Activated T-cell treated with anti-CD3 and anti-CD28 coated beads, Interleukin-2, amount 50 U/mL, for 24 hours (primary cell): ENCODE results near the gene IQCF5.
"Not testable (repeated sequence)": the region's sequence is repeated elsewhere in the genome, so short reads cannot be mapped to it uniquely, and the experiment has no call there.

Source experiments
- DNase-seq: peaks from one replicate; pipeline ENCODE4 v3.0.0-alpha.2; 2020
- H3K27ac Mint-ChIP-seq: 2 replicates; pipeline ENCODE4 v1.8.0; 2020; ENCODE audit warnings: mild to moderate bottlenecking, mixed read lengths
- H3K27me3 Mint-ChIP-seq: 2 replicates; pipeline ENCODE4 v1.8.0; 2020; ENCODE audit warnings: mixed read lengths
- H3K36me3 Mint-ChIP-seq: 2 replicates; pipeline ENCODE4 v1.8.0; 2020; ENCODE audit warnings: low read depth, mixed read lengths
- H3K4me1 Mint-ChIP-seq: 2 replicates; pipeline ENCODE4 v1.8.0; 2020; ENCODE audit warnings: low read depth, mixed read lengths
- H3K4me3 Mint-ChIP-seq: 2 replicates; pipeline ENCODE4 v1.8.0; 2020; ENCODE audit warnings: mild to moderate bottlenecking, moderate library complexity, mixed read lengths
- H3K9me3 Mint-ChIP-seq: 2 replicates; pipeline ENCODE4 v1.8.0; 2020; ENCODE audit warnings: mixed read lengths

The IQCF5 gene

DNA sequence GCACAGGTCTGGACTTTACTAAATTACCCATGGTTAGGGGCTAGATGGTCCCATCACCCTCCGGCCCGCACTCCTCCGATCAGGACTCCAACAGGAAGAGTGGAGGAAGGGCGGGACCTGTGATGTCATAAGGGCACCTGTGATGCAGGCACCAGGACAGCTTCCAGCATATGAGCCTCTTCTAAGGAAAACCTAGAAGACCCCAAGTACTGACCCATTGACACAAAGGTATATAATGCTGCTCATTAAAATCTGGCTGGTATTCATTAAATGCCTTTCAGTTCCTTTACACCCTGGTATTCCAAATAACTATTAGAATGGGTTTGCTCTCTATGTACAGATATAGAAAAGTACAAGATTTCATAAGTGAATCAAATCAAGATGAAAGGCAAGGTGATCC lies at the start of gene IQCF5:
Gene IQCF5, minus strand, starts transcription at position 101 of the 400 bp plus-strand sequence. Its CDS starts 70 bp downstream, at position 31.
- no peak within 1 kb of the TSS for H3K27ac Mint-ChIP-seq
- H3K36me3 Mint-ChIP-seq = no peaks in the 10 kb centered on the region
- no peak within 1 kb of the TSS for H3K4me3 Mint-ChIP-seq
- H3K9me3 Mint-ChIP-seq = no peaks in the 10 kb centered on the region
- peaks cover 10% of the 10 kb centered on the region for H3K27me3 Mint-ChIP-seq
- H3K4me1 Mint-ChIP-seq = peaks cover 2% of the 10 kb centered on the region
- DNase-seq = no peak

DNA sequence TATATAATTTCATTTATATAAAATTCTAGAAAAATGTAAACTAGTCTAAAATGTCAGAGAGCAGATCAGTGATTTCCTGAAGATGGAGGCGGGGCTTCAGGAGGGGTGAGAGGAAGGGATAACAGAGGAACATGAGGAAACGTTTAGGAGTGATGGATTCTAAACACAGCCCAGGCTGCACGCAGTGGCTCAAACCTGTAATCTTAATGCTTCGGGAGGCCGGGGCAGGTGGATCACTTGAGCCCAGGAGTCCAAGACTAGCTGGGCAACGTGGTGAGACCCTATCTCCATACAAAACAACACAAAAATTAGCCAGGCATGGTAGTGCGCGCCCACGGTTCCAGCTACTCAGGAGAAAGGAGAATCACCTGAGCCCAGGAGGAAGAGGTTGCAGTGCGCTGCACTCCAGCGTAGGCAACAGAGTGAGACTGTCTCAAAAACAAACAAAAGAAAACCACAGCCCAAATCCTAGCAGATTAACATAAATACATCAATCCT lies 45.7 kb upstream of the IQCF5 start:
- no peak overlapping the region for H3K27ac Mint-ChIP-seq
- H3K27me3 Mint-ChIP-seq = peaks cover 3% of the 10 kb centered on the region
- no peak for DNase-seq

DNA sequence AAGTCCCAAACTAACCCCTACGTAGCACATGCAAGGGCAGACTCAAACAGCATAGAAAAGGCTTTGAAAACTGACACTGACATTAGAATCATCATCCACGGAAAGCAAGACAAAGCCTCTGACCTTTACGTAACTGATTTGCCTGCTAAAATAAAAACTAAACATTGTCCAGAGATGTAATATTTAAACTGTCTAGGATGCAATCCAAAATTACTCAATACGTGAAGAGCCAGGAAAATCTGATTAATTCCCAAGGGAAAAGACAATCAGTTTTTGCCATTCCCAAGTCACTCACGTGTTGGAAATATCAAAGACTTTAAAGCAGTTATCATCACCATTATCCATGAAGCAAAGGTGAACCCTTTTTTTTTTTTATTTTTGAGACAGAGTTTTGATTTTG lies 41.0 kb upstream of the IQCF5 start:
- H3K27ac Mint-ChIP-seq = no peak overlapping the region

More for the DNA sequence above, 45.7 kb upstream of the IQCF5 start:
- Mint-ChIP-seq H3K9me3 (no peaks in the 10 kb centered on the region), H3K4me3 (no peak overlapping the region), H3K4me1 (no peaks in the 10 kb centered on the region), H3K36me3 (no peaks in the 10 kb centered on the region)

DNA sequence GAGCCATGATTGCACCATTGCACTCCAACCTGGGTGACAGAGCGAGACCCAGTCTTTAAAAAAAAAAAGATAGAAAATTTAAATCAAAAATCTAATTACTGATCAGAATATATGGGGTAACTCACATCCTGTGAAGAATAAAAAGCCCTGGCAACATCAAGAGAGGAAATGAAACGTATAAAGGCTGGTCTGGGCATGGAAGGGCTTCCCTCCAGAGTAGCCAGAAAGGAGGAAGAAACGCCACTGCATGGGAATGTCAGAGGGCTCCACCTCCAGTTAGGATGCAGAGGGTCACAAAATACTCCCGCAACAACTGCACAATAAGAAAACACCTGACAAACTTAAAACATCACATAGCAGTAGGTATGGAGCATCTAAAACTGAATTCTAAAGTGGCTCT lies 32.6 kb upstream of the IQCF5 start:
- DNase-seq = no peak
- H3K27ac Mint-ChIP-seq = no peak overlapping the region
- H3K4me3 Mint-ChIP-seq = no peak overlapping the region
- peaks cover 2% of the 10 kb centered on the region for H3K36me3 Mint-ChIP-seq
- H3K4me1 Mint-ChIP-seq = no peaks in the 10 kb centered on the region
- H3K9me3 Mint-ChIP-seq = peaks cover 4% of the 10 kb centered on the region
- H3K27me3 Mint-ChIP-seq = peaks cover 34% of the 10 kb centered on the region

More for the DNA sequence above, 41.0 kb upstream of the IQCF5 start:
- no peak for DNase-seq
- H3K36me3 Mint-ChIP-seq = no peaks in the 10 kb centered on the region
- no peaks in the 10 kb centered on the region for H3K4me1 Mint-ChIP-seq
- peaks cover 3% of the 10 kb centered on the region for H3K27me3 Mint-ChIP-seq
- H3K9me3 Mint-ChIP-seq = no peaks in the 10 kb centered on the region
- H3K4me3 Mint-ChIP-seq = no peak overlapping the region

DNA sequence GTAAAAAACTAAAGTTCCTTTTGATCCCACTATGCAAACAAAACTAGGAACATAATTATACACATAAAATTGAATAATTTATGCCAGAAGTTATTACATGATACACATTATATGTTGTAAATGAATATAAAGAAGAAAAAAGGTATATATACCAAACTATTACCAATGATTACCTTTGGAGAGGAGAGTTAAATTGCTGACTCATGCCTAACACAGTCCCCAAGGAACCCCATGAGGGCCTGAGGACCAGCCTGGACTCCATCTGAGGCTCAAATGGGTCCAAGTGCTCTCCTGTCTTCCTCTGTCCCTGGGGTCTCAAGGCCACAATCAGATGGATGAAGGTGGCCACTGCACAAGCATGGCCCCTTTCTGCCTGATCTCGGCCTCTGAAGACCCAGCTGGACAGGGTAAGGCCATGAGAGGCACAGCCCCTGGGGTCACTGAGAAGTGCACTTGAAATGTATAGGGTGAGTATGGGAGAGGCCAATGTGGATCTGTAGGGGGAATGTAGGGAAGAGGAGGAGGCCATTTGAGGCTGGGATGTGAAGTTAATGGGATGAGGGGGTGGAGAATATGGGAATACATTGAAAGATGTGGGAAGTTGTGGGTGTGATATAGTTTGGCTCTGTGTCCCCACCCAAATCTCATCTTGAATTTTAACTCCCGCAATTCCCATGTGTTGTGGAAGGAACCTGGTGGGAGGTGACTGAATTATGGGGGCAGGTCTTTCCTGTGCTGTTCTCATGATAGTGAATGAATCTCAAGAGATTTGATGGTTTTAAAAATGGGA lies 28.8 kb upstream of the IQCF5 start:
- Mint-ChIP-seq H3K4me1 (peaks cover 6% of the 10 kb centered on the region), H3K27ac (no peak overlapping the region), H3K36me3 (peaks cover 2% of the 10 kb centered on the region), H3K4me3 (no peak overlapping the region), H3K27me3 (peaks cover 52% of the 10 kb centered on the region), H3K9me3 (peaks cover 2% of the 10 kb centered on the region)
- DNase-seq = no peak

DNA sequence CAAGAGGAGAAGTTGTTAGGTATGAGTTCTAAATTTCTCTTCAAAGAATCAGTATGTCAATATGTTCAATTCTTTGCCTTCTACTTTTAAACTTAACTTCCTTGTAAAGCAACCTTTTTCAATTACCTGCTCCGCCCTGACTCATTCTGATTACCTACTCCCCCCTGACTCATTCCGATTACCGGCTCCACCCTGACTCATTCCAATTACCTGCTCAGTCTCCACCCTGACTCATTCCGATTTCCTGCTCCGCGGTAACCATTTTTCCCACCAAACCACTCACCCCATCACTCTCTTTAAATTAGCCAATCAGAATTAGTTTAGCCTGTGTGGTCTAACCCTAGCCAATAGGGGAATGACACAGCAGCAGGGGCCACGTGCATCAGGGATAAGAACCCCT lies 27.0 kb upstream of the IQCF5 start:
- not testable (repeated sequence) for DNase-seq, H3K9me3 Mint-ChIP-seq, H3K4me3 Mint-ChIP-seq, H3K36me3 Mint-ChIP-seq, H3K4me1 Mint-ChIP-seq
- peak overlapping the region; percentile 63 for H3K27ac Mint-ChIP-seq
- peaks cover 58% of the 10 kb centered on the region for H3K27me3 Mint-ChIP-seq

DNA sequence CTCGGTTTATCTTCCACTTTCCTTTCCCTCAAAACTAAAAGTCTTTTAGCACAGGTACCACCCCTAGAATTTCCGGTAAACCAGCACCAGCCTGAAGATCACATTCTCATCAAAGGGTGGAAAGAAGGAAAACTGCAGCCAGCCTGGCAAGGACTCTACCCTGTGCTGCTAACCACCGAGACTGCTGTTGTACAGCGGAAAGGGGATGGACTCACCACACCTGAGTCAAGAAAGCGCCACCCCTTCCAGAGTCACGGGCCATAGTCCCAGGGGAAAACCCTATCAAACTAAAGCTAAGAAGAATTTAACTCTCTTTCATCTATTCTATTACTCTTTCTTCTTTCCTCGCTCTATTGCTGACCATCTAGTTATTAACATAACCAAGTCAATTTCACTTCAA lies 24.6 kb upstream of the IQCF5 start:
- not testable (repeated sequence) for H3K4me1 Mint-ChIP-seq, DNase-seq, H3K36me3 Mint-ChIP-seq, H3K9me3 Mint-ChIP-seq, H3K27ac Mint-ChIP-seq, H3K4me3 Mint-ChIP-seq
- peaks cover 54% of the 10 kb centered on the region for H3K27me3 Mint-ChIP-seq

DNA sequence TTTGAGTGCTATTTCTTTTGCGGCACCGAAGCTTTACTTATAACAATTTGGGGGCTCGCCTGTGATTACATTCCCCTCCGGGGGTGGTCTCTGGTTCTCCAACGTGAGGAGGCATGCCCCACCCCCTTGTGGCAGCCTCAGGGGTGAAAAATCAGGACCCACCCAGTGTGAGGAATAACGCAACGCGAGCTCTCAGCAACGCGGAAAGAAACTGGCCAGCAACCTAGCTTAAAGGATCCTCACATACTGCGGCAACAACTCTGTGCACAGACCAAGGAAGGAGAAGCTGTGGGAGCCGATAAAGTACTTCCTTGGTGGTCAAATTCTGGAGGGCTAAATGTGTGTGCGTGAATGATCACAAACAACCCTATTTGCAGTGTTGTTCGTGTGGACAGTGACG lies 22.0 kb upstream of the IQCF5 start:
- Mint-ChIP-seq H3K4me3 (no peak overlapping the region), H3K36me3 (no peaks in the 10 kb centered on the region), H3K4me1 (peaks cover 4% of the 10 kb centered on the region), H3K27me3 (peaks cover 47% of the 10 kb centered on the region), H3K9me3 (no peaks in the 10 kb centered on the region), H3K27ac (no peak overlapping the region)
- no peak for DNase-seq

DNA sequence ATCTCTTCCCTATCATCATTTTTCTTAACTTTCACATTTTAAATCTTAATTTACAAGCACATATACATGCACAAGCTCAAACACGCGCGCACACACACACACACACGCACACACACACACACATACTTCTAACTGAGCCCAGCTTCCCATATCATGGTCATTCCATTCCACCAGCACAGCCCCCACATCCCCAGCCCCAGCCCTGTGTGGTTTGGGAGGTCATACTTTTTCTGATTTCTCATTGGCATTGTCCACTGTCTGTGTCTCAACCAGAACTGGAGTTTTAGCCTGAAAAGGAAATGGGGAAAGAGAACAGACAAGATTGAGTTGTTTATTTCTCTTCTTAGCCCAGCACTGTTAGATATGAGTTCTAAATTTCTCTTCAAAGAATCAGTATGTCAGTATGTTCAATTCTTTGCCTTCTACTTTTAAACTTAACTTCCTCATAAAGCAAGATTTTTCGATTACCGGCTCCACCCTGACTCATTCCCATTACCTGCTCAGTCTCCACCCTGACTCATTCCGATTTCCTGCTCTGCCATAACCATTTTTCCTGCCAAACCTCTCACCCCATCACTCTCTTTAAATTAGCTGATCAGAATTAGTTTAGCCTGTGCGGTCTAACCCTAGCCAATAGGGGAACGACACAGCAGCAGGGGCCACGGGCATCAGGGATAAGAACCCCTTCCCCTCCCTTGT lies 21.4 kb upstream of the IQCF5 start:
- Mint-ChIP-seq H3K27me3 (peaks cover 41% of the 10 kb centered on the region), H3K27ac (no peak overlapping the region), H3K4me3 (no peak overlapping the region), H3K9me3 (no peaks in the 10 kb centered on the region), H3K36me3 (no peaks in the 10 kb centered on the region), H3K4me1 (peaks cover 4% of the 10 kb centered on the region)
- no peak for DNase-seq

DNA sequence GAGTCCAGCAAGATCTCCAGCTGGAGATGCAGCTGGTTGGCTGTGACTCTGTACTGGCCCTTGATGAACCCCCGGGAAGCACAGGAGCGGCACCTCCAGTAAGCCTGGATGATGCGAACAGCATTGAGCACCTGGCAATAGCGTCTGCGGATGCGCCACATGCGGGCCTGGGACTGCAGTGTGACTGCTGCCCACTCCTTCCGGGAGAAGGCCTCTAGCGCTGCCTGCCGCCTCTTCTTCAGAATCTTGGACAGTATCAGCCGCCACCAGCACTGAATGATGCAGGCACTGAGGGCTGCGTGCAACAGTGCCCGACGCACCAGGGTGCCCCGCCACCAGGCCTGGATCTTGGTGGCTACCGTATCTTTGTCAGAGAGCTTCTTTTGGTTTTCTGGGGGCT lies 19.5 kb upstream of the IQCF5 start:
- Mint-ChIP-seq H3K4me1 (peaks cover 9% of the 10 kb centered on the region), H3K27me3 (peaks cover 34% of the 10 kb centered on the region), H3K4me3 (no peak overlapping the region), H3K27ac (no peak overlapping the region), H3K9me3 (no peaks in the 10 kb centered on the region), H3K36me3 (no peaks in the 10 kb centered on the region)
- DNase-seq = no peak

DNA sequence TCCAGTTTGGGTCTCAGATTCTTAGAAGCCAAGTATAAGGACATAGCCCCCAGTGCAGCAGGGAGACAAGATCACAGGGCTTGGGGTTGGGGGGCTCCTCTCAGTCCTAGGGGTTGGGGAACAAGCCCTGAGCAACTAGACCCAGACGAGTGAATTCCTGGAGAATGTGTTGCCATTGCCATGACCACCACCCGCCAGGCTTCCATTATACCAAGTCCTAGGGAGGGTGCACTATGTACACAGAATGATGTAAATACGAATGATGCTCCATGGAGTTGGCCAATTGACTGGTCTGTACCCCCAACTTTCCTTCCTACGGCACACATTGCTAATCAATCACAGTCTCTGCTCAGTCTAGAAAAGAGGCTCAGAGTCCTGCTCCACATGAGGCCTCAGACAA lies 19.0 kb upstream of the IQCF5 start:
- H3K27ac Mint-ChIP-seq = no peak overlapping the region
- H3K4me1 Mint-ChIP-seq = peaks cover 9% of the 10 kb centered on the region
- H3K36me3 Mint-ChIP-seq = no peaks in the 10 kb centered on the region
- peaks cover 34% of the 10 kb centered on the region for H3K27me3 Mint-ChIP-seq
- no peaks in the 10 kb centered on the region for H3K9me3 Mint-ChIP-seq
- no peak overlapping the region for H3K4me3 Mint-ChIP-seq
- DNase-seq = no peak

DNA sequence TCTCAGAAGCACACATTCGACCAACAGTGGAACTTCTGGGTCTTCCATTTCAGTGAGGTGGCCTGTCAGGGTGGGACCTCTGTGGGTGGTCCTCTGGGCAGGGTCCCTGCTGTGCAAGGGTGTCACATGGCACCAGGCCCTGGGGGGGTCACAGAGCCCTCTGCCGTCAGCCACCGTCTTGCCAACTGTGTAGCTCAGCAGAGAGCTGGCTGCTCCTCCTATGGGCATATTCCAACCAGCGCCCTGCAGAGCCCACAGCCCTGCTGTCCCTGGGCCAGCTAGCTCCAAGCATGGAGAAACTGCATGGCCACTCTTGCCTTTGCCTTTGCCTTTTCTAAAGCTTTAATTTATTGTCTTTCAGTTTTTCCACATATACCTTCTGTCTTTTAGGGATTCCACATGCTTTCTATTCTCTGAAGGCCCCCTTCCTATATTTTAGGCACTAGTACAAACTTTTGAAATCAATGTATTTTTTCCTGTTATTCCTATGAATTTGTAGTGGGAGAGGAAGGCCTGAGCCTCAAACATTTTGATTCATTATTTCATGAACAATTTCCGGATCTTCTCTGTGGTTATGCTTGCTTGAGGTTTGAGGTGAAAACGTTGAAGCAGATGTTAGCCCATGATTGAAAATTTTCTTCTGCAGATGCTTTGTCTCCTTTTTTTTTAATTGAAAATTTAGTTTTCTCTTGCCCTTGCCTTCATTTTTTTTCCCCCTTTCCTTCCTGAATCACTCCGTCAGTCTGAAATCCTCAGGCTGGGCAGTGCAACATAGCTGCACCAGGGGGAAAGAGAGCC lies 16.0 kb upstream of the IQCF5 start:
- Mint-ChIP-seq H3K4me1 (peaks cover 9% of the 10 kb centered on the region), H3K9me3 (no peaks in the 10 kb centered on the region), H3K4me3 (no peak overlapping the region), H3K27me3 (peaks cover 14% of the 10 kb centered on the region), H3K27ac (no peak overlapping the region), H3K36me3 (no peaks in the 10 kb centered on the region)
- no peak for DNase-seq

DNA sequence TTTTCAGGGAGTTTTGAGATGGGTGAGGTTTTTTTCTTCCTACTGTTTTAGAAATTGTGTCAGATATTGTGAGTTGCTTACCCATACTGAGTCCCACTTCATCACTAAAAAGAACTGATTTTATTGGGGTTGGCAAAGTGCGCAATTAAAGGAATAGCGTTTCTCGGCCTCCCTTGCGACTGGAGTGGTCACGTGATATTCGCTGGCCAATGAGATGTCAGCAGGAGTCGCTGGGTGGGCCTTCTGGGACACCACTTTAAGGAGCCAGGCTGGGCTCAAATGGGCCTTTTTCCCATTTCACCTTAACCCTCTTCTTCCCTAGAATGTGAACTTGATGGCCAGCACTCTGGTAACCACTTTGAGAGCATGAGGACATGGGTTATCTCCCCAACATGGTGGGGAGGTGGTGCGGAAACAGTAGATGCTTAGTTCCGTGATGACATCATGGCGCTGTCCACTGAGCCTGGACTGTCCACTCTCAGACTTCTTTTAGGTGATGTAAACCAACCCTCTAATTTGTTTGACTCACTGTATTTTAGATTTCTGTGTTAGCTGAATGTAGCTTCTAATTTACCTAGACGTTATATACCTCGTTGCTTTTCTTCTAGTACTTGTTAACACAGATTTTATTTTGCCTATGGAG lies 13.2 kb upstream of the IQCF5 start:
- Mint-ChIP-seq H3K4me3 (no peak overlapping the region), H3K4me1 (peaks cover 9% of the 10 kb centered on the region), H3K9me3 (no peaks in the 10 kb centered on the region), H3K27ac (no peak overlapping the region), H3K36me3 (no peaks in the 10 kb centered on the region), H3K27me3 (peaks cover 6% of the 10 kb centered on the region)
- no peak for DNase-seq

DNA sequence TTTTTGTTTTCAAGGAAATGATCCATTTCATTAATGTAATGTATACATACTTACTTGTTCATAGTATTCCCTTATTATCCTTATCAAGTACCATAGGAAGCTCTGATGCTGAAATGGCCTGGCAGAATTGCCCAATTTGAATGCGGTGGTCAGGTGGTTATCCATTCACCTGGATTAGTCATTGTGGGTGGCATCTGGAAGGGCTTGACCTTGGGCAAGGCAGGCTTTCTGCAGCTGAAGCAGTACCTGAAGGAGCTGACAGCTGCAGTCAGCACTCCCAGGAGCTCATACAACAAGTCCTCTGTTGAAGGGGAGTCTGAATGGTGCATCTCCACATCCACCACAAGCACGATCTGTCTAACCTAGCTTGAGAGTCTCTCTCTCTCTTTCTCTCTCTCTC lies 12.2 kb upstream of the IQCF5 start:
- Mint-ChIP-seq H3K27me3 (peaks cover 9% of the 10 kb centered on the region), H3K4me1 (peaks cover 9% of the 10 kb centered on the region)

More for the DNA sequence above, 12.2 kb upstream of the IQCF5 start:
- no peak overlapping the region for H3K27ac Mint-ChIP-seq
- H3K9me3 Mint-ChIP-seq = no peaks in the 10 kb centered on the region
- DNase-seq = no peak
- H3K36me3 Mint-ChIP-seq = no peaks in the 10 kb centered on the region
- no peak overlapping the region for H3K4me3 Mint-ChIP-seq
